ENCODE data around the gene PARVB.

DNA sequence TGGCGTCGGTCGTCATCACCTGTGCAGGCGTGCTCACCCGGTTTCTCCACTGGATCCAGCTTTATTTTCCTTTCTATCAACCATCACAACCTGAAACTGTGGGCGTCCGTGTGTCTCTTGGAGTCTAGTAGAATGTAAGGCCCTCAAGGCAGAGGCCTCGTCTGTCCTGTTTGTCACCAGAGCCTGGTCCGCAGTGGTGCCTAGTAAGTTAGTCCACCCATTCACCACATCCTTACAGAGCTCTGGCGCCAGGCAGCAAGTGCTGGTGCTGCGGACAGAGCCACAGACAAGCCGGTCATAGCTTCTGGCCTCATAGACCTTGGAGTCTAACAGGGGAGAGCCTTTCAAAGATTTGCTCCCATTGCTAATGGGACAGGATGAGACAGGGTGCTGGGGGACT is 92.2 kb downstream of the PARVB start:
- TF ChIP-seq, protein P1, sequence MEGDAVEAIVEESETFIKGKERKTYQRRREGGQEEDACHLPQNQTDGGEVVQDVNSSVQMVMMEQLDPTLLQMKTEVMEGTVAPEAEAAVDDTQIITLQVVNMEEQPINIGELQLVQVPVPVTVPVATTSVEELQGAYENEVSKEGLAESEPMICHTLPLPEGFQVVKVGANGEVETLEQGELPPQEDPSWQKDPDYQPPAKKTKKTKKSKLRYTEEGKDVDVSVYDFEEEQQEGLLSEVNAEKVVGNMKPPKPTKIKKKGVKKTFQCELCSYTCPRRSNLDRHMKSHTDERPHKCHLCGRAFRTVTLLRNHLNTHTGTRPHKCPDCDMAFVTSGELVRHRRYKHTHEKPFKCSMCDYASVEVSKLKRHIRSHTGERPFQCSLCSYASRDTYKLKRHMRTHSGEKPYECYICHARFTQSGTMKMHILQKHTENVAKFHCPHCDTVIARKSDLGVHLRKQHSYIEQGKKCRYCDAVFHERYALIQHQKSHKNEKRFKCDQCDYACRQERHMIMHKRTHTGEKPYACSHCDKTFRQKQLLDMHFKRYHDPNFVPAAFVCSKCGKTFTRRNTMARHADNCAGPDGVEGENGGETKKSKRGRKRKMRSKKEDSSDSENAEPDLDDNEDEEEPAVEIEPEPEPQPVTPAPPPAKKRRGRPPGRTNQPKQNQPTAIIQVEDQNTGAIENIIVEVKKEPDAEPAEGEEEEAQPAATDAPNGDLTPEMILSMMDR (conservative IDR thresholded peaks at IDR 0.05; ENCODE audit: low read depth, low read length), result no peak
- TF ChIP-seq EZH2 (IDR thresholded peaks at IDR 0.05; ENCODE audit: low read length, unreplicated experiment), result no peak

All from PC-3 (cell line).